HepG2 (cell line): ENCODE measurements around the gene RPS5. TPM values are rescaled to one million over a fixed set of nuclear protein-coding genes. Genes with fewer than 3 reads are reported as not detected.

Source experiments
- HOXA9 ChIP-seq: sonication (generic); formaldehyde crosslinking; IDR thresholded peaks from 2 replicates; pipeline ENCODE4 v1.8.1; 2022; ENCODE audit warnings: missing genetic modification reagents, mild to moderate bottlenecking, moderate library complexity, borderline replicate concordance
- NFE2 ChIP-seq: sonication (generic); formaldehyde crosslinking; IDR thresholded peaks from 2 replicates; pipeline ENCODE4 v1.4.0; 2020; ENCODE audit warnings: missing genetic modification reagents
- RNF2 ChIP-seq: fragments of 450-650 bp; conservative IDR thresholded peaks from 2 replicates; pipeline ENCODE4 v1.6.1; 2016; ENCODE audit warnings: low read depth
- SMYD3 ChIP-seq: sonication (generic); formaldehyde crosslinking; IDR thresholded peaks from 2 replicates; pipeline ENCODE4 v1.8.1; 2023; ENCODE audit warnings: mild to moderate bottlenecking, missing genetic modification reagents
- SRSF9 ChIP-seq: fragments of 200-400 bp; formaldehyde crosslinking; IDR thresholded peaks from 2 replicates; pipeline ENCODE4 v1.6.1; 2018; ENCODE audit warnings: borderline replicate concordance, mild to moderate bottlenecking, low read depth, low read length; ENCODE audit not compliant: insufficient read depth, poor library complexity, severe bottlenecking
- SUZ12 ChIP-seq: fragments of 150-350 bp; IDR thresholded peaks from 2 replicates; pipeline ENCODE4 v1.6.1; 2014; ENCODE audit warnings: low read depth, low read length
- polyA plus RNA-seq, 8 experiments: library from polyadenylated mRNA; depleted of rRNA in 3 of 8; stranded (reverse) in 7 of 8; unstranded in 1 of 8; fragments of >200 nt; fragmentation: Illumina TruSeq in 4 of 8; extraction: Trizol in 4 of 8; gene quantifications; 2 replicates each; pipeline versions ENCODE4 v1.2.1 to v1.2.3, GENCODE V29; 2011 to 2016; ENCODE audit warnings: low read depth in 4 of 8, missing spikeins in 1 of 8, mixed read lengths in 1 of 8; ENCODE audit not compliant: insufficient read depth in 1 of 8
- total RNA-seq, 5 experiments: library from RNA; depleted of rRNA; stranded (reverse); fragments of >200 nt; fragmentation: Illumina TruSeq; extraction: Trizol; gene quantifications; 2 replicates each; pipeline ENCODE4 v1.2.3, GENCODE V29; 2016; ENCODE audit warnings: low read depth in 1 of 5
- TF ChIP-seq, protein P1 (sequence below): sonication (generic); formaldehyde crosslinking; IDR thresholded peaks from 2 replicates; pipeline ENCODE4 v1.4.0; 2020; ENCODE audit warnings: mild to moderate bottlenecking, missing genetic modification reagents
- TF ChIP-seq, protein P2 (sequence below): sonication (generic); formaldehyde crosslinking; conservative IDR thresholded peaks from 2 replicates; pipeline ENCODE4 v1.5.0; 2020; ENCODE audit warnings: missing genetic modification reagents
- TF ChIP-seq, protein P3 (sequence below): sonication (generic); formaldehyde crosslinking; IDR thresholded peaks from 2 replicates; pipeline ENCODE4 v1.5.1; 2020; ENCODE audit warnings: missing genetic modification reagents, mild to moderate bottlenecking, borderline replicate concordance
- TF ChIP-seq, protein P4 (sequence below): sonication (generic); formaldehyde crosslinking; IDR thresholded peaks from 2 replicates; pipeline ENCODE4 v1.4.0; 2020; ENCODE audit warnings: missing genetic modification reagents
- TF ChIP-seq, protein P5 (sequence below): sonication (generic); formaldehyde crosslinking; IDR thresholded peaks from 2 replicates; pipeline ENCODE4 v1.4.0; 2020; ENCODE audit warnings: missing genetic modification reagents, borderline replicate concordance

The RPS5 gene
- total and polyA plus RNA-seq, 2 of the 13 experiments (the other 11 are each of a cell fraction or from before 2014, with no cell fraction given): 1,544 to 4,408 TPM

DNA sequence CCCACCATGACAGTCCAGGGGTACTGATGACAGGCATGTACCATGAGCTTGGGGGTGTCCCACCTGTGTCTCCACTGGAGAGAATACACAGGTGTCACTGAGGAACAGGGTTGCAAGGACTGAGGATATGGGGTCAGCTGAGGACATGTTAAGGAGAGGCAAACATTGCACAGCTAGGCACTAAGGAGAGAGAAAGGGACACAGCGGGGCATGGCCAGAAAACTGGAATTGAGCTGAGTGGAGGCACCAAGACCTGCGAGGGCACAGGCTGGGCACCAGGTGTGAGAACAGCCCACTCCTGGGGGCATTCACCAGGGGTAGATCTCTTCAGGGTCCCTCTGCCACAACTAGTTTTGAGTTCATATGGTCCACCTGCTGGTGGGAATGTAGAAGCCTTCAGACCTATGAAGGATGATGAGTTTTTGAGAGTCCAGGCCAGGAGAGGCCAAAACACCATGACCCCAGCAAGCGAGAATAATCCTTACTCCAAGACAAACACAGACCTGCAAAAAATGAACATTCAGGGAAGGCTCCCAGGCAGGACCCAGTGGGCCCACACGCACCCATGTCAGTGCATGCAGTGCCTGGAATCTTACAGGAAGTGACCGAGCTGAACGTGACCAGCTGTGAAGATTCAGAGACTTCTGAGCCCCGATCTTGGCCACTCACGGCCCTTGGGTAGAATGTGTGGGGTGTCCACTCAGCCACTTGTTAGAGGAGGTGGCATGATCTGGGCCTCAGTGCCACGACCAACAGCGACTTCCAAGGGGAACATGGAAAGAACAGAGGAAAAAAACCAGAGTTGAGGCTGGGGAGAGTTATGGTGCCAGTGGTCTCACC lies 20.0 kb downstream of the RPS5 start (continued):
- TF ChIP-seq, protein P1, sequence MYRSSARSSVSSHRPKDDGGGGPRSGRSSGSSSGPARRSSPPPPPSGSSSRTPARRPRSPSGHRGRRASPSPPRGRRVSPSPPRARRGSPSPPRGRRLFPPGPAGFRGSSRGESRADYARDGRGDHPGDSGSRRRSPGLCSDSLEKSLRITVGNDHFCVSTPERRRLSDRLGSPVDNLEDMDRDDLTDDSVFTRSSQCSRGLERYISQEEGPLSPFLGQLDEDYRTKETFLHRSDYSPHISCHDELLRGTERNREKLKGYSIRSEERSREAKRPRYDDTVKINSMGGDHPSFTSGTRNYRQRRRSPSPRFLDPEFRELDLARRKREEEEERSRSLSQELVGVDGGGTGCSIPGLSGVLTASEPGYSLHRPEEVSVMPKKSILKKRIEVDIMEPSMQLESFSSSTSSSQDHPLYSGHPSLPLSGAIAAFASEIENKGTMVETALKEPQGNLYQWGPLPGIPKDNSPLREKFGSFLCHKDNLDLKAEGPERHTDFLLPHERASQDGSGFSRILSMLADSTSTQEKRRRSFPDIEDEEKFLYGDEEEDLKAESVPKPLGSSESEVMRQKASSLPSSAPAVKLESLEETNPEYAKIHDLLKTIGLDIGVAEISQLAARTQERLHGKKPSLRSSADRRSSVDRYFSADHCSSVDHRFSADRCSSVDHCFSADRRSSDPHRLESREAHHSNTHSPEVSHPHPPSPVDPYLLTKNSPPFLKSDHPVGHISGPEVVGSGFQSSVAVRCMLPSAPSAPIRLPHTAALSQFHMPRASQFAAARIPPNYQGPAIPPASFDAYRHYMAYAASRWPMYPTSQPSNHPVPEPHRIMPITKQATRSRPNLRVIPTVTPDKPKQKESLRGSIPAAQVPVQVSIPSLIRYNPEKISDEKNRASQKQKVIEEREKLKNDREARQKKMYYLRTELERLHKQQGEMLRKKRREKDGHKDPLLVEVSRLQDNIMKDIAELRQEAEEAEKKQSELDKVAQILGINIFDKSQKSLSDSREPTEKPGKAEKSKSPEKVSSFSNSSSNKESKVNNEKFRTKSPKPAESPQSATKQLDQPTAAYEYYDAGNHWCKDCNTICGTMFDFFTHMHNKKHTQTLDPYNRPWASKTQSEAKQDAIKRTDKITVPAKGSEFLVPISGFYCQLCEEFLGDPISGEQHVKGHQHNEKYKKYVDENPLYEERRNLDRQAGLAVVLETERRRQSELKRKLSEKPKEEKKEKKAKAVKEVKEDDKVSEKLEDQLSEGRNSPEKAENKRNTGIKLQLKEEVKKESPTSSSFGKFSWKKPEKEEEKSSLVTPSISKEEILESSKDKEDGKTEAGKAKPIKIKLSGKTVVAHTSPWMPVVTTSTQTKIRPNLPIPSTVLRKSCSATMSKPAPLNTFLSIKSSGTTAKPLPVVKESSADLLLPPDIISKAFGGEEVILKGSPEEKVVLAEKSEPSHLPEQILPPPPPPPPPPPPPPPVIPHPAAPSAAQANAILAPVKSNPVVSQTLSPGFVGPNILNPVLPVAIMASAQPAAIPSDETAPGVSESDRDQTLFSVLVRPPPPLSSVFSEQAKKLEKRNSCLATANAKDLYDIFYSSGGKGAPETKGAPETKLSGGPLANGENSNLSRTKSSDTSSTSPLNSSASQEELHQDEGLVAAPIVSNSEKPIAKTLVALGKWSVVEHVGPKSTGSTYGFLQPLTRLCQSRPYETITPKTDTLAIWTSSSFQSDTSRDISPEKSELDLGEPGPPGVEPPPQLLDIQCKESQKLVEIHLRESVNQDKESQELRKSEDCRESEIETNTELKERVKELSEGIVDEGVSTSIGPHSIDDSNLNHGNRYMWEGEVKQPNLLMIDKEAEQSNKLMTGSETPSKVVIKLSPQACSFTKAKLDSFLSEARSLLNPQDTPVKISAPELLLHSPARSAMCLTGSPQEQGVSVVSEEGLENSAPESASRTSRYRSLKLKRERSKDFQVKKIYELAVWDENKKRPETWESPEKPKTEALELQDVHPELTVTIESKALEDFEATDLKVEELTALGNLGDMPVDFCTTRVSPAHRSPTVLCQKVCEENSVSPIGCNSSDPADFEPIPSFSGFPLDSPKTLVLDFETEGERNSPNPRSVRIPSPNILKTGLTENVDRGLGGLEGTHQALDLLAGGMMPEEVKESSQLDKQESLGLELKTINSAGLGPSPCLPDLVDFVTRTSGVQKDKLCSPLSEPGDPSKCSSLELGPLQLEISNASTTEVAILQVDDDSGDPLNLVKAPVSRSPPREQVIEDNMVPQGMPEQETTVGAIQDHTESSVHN (CRISPR knock-in tag): 0 out of 2 replicates have a peak, but pooled peaks have one; percentile 36
- TF ChIP-seq, protein P2, sequence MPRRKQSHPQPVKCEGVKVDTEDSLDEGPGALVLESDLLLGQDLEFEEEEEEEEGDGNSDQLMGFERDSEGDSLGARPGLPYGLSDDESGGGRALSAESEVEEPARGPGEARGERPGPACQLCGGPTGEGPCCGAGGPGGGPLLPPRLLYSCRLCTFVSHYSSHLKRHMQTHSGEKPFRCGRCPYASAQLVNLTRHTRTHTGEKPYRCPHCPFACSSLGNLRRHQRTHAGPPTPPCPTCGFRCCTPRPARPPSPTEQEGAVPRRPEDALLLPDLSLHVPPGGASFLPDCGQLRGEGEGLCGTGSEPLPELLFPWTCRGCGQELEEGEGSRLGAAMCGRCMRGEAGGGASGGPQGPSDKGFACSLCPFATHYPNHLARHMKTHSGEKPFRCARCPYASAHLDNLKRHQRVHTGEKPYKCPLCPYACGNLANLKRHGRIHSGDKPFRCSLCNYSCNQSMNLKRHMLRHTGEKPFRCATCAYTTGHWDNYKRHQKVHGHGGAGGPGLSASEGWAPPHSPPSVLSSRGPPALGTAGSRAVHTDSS (CRISPR knock-in tag): no peak
- TF ChIP-seq HOXA9 (0 out of 2 replicates have a peak, but pooled peaks have one; percentile 28), SMYD3 (CRISPR knock-in tag) (0 out of 2 replicates have a peak, but pooled peaks have one; percentile 62), SUZ12 (no peak), NFE2 (no peak), RNF2 (no peak), SRSF9 (no peak)
- TF ChIP-seq, protein P3, sequence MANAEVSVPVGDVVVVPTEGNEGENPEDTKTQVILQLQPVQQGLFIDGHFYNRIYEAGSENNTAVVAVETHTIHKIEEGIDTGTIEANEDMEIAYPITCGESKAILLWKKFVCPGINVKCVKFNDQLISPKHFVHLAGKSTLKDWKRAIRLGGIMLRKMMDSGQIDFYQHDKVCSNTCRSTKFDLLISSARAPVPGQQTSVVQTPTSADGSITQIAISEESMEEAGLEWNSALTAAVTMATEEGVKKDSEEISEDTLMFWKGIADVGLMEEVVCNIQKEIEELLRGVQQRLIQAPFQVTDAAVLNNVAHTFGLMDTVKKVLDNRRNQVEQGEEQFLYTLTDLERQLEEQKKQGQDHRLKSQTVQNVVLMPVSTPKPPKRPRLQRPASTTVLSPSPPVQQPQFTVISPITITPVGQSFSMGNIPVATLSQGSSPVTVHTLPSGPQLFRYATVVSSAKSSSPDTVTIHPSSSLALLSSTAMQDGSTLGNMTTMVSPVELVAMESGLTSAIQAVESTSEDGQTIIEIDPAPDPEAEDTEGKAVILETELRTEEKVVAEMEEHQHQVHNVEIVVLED (CRISPR knock-in tag): no peak
- TF ChIP-seq, protein P4, sequence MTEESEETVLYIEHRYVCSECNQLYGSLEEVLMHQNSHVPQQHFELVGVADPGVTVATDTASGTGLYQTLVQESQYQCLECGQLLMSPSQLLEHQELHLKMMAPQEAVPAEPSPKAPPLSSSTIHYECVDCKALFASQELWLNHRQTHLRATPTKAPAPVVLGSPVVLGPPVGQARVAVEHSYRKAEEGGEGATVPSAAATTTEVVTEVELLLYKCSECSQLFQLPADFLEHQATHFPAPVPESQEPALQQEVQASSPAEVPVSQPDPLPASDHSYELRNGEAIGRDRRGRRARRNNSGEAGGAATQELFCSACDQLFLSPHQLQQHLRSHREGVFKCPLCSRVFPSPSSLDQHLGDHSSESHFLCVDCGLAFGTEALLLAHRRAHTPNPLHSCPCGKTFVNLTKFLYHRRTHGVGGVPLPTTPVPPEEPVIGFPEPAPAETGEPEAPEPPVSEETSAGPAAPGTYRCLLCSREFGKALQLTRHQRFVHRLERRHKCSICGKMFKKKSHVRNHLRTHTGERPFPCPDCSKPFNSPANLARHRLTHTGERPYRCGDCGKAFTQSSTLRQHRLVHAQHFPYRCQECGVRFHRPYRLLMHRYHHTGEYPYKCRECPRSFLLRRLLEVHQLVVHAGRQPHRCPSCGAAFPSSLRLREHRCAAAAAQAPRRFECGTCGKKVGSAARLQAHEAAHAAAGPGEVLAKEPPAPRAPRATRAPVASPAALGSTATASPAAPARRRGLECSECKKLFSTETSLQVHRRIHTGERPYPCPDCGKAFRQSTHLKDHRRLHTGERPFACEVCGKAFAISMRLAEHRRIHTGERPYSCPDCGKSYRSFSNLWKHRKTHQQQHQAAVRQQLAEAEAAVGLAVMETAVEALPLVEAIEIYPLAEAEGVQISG: no peak
- TF ChIP-seq, protein P5, sequence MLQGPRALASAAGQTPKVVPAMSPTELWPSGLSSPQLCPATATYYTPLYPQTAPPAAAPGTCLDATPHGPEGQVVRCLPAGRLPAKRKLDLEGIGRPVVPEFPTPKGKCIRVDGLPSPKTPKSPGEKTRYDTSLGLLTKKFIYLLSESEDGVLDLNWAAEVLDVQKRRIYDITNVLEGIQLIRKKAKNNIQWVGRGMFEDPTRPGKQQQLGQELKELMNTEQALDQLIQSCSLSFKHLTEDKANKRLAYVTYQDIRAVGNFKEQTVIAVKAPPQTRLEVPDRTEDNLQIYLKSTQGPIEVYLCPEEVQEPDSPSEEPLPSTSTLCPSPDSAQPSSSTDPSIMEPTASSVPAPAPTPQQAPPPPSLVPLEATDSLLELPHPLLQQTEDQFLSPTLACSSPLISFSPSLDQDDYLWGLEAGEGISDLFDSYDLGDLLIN (CRISPR knock-in tag): no peak
